SK-MEL-5 (cell line): Measurements from ENCODE around the gene SNAP23. TPM values are rescaled to one million over a fixed set of nuclear protein-coding genes. Genes with fewer than 3 reads are reported as not detected.

Experiments
- total RNA-seq: library from RNA; depleted of rRNA; stranded (reverse); fragments of >200 nt; shearing (Covaris generic); gene quantifications from 2 replicates; pipeline ENCODE4 v1.2.3, GENCODE V29; 2014; rRNA removed

SNAP23 gene
- total RNA-seq, 1 experiment from 2014 or later = 68.8 TPM

Other genes with a start within 250 kb of the SNAP23 start
- gene GANC, start 222.4 kb upstream of the SNAP23 start, total RNA-seq = 19.3 and 19.5 TPM in 2 replicates
- 80.2 and 83.2 TPM in 2 replicates for gene TMEM87A, start 222.2 kb upstream of the SNAP23 start, total RNA-seq
- gene CAPN3, start 136.1 kb upstream of the SNAP23 start, total RNA-seq = 640 and 659 TPM in 2 replicates
- 173 and 184 TPM in 2 replicates for gene ZNF106, start 4.5 kb upstream of the SNAP23 start, total RNA-seq
- 11.3 and 12.5 TPM in 2 replicates for gene LRRC57, start 53.2 kb downstream of the SNAP23 start, total RNA-seq
- gene HAUS2, start 53.2 kb downstream of the SNAP23 start, total RNA-seq = 36.2 and 42.0 TPM in 2 replicates
- gene STARD9, start 80.0 kb downstream of the SNAP23 start, total RNA-seq = 2.1 and 2.2 TPM in 2 replicates
- 8.7 and 11.8 TPM in 2 replicates for gene CDAN1, start 241.5 kb downstream of the SNAP23 start, total RNA-seq